CD4-positive, alpha-beta T cell treated with Interleukin-17A for 1 hour (primary cell): ENCODE results near the gene BLVRA.
"Not testable (repeated sequence)": the region's sequence is repeated elsewhere in the genome, so short reads cannot be mapped to it uniquely, and the experiment has no call there.

Source experiments
- DNase-seq: peaks from one replicate; pipeline ENCODE4 v3.0.0-alpha.2; 2020

Gene BLVRA

DNA sequence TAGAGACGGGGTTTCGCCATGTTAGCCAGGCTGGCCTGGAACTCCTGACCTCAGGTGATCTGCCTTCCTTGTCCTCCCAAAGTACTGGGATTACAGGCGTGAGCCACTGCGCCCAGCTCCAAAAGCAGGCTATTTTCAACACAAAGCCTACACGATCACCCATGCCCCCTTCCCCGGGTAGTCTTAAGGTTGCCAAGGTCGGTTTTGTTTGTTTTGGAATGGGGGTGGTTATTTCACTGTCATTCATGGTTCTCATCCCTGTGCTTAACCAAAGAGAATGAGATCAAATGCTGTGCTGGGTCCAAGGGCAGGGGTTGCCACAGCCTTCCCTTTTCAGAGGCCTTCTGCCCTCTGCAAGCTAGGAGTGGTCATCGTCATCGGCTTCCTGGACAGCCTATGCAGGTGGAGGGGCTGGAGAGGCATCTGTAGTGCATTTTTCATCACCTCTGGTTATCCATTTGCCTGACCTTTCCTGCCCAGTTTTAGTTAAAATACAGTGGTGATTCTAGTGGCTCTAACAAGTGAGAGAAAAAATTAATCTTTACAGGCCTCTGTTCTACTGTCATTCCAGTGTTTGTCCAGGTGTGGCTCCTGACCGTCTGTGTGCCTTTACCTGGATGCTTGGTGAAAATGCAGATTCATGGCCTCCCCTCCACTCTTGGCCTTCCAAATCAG is 11.4 kb downstream of the BLVRA start:
- no peak for DNase-seq

DNA sequence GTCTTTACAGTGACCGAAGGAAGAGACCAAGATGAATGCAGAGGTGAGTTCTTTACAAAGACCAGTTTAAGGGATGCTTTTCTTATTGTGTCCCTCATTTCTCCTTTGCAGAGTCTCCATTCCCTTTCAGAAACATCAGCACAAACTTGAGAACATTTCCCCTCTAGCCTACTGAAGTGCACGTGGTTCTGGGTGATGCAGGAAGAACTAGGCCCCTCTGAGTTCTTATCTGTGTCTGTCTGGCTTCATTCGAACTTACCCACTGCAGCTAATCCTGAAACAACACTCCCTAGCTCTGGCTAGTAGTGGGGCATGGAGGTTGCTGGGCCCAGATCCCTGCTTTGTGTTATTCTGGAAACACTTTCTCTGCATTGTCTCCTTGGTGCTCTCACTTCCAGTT is 12.6 kb downstream of the BLVRA start:
- no peak for DNase-seq

DNA sequence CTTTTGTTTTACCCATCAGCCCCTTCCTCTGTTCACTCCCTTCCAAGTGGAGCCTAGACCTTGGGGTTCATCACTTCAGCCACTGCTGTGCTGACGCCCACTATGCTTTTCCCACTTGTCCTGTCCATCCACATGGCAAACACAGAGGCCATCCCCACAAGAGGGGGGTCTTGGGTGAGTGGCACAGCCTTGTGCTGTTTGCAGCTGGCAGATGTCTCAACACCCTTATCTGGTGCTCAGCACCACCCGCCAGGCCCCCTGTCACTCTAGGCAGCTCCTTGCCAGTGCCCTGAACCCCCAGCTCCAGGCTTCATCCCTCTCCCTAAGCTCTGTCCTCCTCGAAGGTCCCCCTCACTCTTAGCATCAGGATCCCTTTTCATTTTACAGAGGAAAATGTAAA is 13.1 kb downstream of the BLVRA start:
- no peak for DNase-seq

DNA sequence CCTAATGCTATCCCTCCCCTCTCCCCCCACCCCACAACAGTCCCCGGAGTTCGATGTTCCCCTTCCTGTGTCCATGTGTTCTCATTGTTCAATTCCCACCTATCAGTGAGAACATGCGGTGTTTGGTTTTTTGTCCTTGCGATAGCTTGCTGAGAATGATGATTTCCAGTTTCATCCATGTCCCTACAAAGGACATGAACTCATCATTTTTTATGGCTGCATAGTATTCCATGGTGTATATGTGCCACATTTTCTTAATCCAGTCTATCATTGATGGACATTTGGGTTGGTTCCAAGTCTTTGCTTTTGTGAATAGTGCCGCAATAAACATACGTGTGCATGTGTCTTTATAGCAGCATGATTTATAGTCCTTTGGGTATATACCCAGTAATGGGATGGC is 14.8 kb downstream of the BLVRA start:
- DNase-seq, result not testable (repeated sequence)

DNA sequence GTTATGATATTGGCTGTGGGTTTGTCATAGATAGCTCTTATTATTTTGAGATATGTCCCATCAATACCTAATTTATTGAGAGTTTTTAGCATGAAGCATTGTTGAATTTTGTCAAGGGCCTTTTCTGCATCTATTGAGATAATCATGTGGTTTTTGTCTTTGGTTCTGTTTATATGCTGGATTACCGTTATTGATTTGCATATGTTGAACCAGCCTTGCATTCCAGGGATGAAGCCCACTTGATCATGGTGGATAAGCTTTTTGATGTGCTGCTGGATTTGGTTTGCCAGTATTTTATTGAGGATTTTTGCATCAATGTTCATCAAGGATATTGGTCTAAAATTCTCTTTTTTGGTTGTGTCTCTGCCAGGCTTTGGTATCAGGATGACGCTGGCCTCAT is 16.8 kb downstream of the BLVRA start:
- DNase-seq, result not testable (repeated sequence)

DNA sequence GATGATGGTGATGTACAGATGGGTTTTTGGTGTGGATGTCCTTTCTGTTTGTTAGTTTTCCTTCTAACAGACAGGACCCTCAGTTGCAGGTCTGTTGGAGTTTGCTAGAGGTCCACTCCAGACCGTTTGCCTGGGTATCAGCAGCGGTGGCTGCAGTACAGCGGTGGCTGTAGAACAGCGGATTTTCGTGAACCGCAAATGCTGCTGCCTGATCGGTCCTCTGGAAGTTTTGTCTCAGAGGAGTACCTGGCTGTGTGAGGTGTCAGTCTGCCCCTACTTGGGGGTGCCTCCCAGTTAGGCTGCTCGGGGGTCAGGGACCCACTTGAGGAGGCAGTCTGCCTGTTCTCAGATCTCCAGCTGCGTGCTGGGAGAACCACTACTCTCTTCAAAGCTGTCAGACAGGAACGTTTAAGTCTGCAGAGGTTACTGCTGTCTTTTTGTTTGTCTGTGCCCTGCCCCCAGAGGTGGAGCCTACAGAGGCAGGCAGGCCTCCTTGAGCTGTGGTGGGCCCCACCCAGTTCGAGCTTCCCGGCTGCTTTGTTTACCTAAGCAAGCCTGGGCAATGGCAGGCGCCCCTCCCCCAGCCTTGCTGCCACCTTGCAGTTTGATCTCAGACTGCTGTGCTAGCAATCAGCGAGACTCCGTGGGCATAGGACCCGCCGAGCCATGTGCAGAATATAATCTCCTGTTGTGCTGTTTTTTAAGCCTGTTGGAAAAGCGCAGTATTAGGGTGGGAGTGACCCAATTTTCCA is 20.0 kb downstream of the BLVRA start:
- DNase-seq, result not testable (repeated sequence)

DNA sequence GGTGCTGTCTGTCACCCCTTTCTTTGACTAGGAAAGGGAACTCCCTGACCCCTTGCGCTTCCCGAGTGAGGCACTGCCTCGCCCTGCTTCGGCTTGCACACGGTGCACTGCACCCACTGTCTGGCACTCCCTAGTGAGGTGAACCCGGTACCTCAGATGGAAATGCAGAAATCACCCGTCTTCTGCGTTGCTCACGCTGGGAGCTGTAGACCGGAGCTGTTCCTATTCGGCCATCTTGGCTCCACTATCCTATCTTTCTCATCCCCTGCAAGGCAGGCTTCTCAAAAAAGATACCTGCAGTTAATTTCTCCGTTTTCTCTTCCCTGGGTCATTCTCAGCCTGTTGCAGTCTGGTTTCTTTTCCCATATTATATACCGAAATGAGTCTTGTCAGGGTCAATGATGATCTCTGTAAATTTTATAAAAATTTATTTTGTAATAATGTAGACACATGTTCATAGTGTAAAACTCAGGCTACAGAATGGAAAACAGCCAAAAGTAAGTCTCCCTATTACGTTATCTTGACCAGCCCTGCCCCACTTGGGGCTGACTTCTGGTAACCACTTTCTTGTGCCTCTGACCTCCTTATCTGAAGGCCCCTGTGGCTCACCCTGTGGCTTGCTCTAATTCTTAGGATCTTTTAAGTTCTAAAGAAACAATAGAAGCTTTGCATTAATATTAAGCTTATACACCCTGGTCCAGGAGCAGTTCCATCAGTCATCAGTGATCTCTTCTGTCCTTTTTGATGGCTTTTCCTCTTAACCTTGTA is 20.7 kb downstream of the BLVRA start:
- DNase-seq, result no peak

DNA sequence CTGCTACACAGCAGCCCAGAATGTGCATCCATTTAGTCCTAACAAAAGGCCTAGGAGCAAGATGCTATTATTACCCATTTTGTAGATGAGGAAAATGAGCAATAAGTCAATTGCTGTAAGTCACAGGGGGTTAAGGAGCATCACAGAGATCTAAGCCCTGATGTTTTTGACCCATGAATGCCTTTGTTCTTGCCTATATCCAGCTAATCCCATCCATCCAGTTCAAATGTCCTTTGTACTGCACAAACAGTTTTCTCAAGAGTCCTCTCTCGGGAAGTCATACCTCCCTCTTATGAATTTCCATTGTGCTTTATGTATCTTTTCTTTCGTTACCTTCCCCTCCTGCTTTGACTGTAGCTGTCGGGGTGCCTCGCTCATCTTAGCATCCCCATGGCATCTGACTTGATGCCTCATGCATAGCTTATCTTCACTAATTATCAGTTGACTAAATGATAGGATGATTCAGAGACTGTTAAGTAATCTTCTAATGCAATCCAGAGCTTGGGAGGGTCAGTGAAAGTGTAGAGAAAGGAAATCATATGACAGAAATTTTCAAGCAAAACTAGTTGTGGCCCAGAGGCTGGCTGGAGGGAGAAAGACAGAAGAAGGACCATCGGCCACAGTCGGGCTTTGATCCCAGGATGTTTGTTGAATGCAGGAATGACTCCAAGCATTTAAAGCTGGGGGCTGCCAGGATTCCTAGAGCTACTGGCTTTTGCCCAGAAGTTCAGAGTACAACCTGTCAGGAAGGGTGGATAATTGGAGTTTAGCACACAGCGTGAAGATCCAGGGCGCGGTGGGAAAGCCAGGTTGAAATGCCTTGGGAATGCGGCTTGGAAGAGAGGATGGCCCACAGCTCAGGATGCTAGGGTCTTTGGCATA is 23.5 kb downstream of the BLVRA start:
- no peak for DNase-seq

DNA sequence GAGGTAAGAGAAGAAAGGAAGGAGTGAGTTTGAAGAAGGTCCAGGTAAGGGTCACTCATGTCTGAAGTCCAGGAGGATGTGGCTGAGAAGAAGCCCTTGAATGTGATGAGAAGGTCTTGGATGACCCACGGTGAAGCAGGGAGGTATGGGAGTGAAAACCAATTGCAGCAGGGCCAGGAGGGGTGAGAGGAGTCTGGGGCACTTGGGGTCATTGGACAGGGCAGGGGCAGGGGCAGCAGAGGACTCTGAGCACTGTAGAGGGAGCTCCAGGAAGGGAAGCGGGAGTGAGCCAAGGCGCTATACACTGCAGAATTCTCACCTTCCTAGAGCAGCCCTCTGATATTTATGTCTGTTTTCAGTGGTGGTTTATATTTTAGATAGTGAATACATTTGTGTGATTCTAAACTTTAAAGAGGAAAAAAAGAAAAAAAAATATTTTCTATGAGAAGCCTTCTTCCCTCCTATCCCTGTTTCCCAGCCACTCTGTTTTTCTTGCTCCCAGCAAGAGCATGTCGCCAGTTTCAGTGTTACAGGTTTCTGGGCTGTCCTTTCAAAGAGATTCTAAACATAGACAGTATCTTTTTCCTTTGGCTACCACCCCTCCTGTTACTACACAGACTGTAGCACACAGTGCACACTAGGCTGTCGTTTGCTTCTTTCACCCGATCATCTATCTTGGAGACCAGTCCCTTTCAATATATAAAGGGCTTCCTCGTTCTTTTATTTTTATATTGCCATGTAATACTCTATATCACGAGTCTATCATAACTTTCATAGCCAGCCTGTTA is 24.5 kb downstream of the BLVRA start:
- DNase-seq, result no peak

DNA sequence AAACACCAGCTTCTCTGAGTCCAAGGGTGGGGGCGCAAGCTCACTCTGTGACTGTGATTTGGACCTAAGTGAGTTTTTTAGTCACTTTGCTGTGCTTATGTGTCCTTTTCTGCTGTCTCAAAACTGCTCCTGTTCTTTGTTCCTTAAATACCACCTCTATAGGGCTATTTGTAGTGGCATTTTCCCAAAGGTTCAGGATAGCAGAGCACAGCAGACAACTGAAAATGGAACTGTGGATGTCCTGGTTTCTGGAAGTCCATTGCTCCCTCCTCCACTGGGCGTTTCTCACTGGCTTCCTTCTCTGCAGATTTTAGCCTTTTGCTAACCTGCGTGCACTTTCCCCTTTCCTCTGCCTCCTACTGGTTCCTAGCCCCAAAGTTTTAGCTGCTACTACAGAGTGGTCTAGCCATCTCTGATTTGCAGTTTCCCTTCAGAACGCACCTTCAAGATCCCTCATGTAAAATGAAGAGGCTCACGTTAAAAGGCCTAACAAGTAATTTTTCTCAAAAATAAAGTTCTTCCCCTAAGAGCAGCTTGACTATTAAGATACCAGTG is 25.6 kb downstream of the BLVRA start:
- DNase-seq, result no peak

DNA sequence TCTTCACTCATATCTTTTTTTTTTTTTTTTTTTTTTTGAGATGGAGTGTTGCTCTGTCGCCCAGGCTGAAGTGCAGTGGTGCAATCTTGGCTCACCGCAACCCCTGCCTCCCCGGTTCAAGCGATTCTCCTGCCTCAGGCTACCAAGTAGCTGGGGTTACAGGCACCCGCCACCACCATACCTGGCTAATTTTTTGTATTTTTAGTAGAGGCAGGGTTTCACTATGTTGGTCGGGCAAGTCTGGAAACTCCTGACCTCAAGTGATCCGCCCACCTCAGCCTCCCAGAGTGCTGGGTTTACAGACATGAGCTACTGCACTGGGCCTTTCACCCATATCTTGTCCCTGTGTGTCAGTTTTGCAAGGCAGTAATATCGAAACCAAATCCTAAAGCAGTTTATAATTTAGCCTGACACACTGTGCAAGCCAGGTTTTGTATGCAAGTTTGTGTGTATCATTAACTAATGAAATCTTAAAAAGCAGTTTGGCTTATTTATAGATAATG is 26.2 kb downstream of the BLVRA start:
- peak; percentile 26 for DNase-seq

DNA sequence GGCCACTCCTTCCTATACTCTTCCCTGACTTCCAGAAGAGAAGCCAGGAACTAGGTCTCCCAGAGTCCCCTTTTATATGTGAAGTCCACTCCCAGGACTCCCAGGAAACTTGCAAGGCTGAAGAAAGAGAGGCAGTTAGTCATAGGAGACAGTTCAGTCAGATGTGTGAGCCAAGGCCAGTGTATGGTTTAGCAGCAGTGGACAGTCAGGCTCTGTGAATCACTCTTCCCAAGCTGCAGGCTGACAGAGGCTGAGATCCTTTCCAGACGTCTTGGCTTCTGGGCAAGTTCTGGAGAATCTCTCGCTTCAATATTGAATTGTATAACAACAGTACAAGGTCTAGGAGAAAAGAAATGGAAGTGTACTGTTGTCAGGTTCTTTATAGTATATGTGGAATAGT is 26.9 kb downstream of the BLVRA start:
- DNase-seq, result no peak

DNA sequence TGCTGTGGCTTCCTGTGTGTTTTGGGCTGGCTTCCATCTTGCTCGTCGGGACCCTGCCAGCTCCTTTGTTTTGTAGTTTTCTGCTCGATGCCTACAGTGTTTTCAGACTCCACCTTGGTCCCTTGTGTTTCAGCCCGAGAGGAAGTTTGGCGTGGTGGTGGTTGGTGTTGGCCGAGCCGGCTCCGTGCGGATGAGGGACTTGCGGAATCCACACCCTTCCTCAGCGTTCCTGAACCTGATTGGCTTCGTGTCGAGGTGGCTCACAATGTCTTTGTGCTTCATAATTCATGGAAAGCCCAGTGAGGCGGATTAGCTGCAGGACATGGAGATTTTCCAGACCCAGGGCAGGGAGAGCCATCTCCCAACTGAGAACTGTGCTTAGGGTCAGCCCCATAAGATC is 29.3 kb downstream of the BLVRA start:
- no peak for DNase-seq

DNA sequence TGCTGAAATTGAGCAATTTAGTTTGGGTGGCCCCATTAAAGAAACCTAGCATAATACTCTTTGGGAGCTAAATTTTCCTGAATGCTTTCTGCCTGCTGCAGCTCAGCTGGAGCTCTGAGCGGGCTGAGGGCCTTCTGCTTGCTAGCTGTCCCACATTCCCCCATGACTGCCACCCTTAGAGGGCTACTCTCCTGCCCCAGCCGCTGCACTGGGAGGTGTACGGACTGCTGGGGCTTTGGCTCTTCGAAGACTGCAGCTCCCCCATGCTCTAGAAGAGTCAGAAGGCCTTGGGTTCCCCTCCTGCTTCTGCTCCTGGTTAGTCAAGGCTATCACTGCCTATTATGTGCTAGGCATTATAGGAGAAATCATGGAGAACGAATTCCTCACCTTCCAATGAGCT is 31.5 kb downstream of the BLVRA start:
- DNase-seq, result no peak

DNA sequence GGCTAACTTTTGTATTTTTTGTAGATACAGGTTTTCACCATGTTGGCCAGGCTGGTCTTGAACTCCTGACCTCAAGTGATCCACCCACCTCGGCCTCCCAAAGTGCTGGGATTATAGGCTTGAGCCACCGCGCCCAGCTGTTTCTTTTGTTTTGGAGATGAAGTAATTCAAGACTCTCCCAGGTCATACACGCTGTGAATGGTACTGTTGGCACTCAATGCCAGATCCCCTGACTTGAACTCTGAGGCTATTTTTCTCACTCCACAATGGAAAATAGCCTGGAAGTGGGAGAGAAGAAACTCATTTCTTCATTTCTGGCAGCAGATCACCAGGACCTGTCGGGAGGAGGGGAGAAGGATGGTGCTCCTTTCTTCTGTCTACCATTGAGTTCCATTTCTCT is 32.4 kb downstream of the BLVRA start:
- no peak for DNase-seq

DNA sequence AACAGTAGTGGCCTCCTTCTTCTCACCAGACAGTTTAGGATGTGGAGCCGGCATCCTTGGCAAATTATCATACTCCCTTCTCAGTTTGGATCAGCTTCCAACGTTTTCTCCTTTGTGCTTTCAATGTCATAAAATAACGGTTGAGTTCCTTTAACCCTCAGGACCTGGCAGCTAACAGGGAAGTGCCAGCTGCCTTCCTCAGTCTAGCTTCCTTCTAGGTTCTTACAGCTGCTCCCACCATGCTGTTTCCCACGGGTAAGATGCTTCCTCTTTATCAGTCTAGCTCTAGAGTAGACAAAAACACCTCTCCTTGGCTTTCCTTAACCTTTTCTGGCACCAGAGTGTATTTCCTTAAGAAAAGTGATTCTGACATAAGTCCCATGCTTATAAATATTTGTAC is 33.2 kb downstream of the BLVRA start:
- DNase-seq, result no peak

DNA sequence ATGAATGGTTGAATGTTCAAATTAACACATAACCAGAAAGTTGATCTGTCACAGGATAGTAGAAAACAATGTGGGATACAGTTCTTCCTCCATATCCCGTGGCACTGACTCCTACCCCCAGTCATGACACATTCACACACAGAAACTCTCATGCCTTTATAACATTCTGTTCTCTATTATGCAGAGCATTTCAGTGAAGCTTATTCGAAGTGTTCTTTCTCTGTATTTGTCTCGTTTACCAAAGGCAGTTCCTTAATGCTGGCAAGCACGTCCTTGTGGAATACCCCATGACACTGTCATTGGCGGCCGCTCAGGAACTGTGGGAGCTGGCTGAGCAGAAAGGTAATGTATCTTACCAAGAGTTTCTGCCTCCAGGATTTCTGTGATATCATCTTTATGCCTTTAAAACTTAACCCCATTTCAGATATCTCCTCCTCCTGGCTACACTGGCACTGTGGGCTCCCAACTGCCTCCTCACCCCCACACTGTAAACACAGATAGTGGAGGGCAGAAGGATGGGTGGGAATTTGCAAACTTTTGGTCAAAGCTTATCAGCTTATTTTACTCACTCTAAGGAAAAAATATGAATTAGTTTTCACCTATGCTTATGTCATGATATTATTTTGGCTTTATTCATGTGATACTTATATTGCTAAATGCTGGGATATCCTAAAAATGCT is 34.1 kb downstream of the BLVRA start:
- DNase-seq, result no peak

DNA sequence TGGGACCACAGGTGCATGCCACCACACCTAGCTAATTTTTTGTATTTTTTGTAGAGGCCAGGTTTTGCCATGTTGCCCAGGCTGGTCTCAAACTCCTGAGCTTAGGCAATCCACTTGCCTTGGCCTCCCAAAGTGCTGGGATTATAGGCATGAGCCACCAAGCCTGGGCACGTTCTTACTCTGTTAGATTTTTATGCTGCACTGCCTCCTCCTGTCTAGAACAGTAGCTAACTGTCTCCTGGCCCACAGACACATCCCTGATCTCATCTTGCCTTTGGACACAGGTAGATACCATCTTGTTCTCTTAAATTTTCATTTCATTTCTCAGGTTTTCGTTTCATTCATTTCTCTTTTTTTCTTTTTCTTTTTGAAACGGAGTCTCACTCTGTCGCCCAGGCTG is 41.1 kb downstream of the BLVRA start:
- no peak for DNase-seq

DNA sequence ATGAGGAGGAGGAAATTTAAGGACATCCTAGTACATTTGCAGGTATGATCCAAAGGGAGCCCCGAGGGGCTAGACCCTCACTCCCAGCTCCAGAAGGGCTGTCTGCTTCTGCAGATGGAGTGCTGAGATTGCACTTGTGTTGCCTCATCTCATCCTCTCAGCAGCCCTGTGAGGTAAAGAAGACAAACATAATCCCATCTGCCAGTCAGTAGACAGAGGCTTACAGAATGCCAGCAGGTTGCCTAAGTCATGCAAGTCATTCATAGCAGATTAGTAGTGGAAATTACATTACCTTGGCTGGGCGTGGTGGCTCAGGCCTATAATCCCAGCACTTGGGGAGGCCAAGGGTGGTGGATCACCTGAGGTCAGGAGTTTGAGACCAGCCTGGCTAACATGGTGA is 45.4 kb downstream of the BLVRA start:
- DNase-seq, result no peak

DNA sequence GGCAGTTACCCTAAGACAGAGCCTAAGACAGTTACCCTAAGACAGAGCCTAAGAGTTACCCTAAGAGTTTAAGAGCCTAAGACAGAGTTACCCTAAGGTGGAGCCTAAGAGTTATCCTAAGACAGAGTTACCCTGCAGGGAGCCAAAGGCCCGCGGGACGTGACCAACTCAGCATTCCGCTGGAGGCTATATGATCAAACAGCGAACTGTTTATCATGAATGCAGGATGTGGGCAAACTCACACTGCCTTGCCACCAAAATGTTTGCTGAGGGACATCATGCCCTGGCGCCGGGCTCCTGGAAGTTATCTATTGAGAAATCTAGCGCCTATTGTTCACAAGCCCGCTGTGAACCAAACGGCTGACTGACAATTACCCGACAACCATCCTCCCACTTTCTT is 49.9 kb downstream of the BLVRA start:
- peak; percentile 31 for DNase-seq
